Rectal smooth muscle tissue (tissue), 1 donor: ENCODE results near the gene FER.

ENCODE experiments used
- H3K27ac ChIP-seq: one replicate; pipeline ENCODE4 v1.7.0; 2013; ENCODE audit warnings: low read depth, low read length, inconsistent platforms
- H3K27me3 ChIP-seq: one replicate; pipeline ENCODE4 v1.7.0; 2013; ENCODE audit warnings: low read length; ENCODE audit not compliant: control insufficient read depth, insufficient read depth
- H3K36me3 ChIP-seq: one replicate; pipeline ENCODE4 v1.7.0; 2013; ENCODE audit warnings: low read length; ENCODE audit not compliant: control insufficient read depth, insufficient read depth
- H3K4me1 ChIP-seq: one replicate; pipeline ENCODE4 v1.7.0; 2013; ENCODE audit warnings: low read length; ENCODE audit not compliant: control insufficient read depth, insufficient read depth
- H3K4me3 ChIP-seq: one replicate; pipeline ENCODE4 v1.7.0; 2013; ENCODE audit warnings: low read length
- H3K9ac ChIP-seq: one replicate; pipeline ENCODE4 v1.7.0; 2013; ENCODE audit warnings: low read length

The FER gene

DNA sequence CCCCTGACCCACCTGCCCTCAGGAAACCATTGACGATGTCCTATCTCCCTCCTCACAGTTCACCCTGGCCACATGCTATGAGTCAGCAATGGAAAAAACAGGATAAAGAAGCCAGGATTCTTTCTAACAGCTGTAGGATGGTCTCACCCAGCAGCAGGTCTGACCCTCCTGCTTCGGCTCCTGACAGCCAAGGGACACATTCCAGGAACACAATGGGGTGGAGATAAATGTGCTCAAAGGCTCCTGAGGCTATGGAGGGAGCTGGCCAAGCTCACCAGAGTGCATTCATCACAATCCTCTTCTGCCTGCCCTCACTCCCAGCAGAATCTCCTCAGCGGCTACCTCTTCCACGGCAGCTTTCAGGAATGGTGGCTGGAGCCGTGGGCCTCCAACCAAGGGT, 491.8 kb downstream of the FER start:
- H3K4me3 ChIP-seq = no peak overlapping the region
- H3K4me1 ChIP-seq = no peaks in the 10 kb centered on the region
- no peak overlapping the region for H3K27ac ChIP-seq
- H3K9ac ChIP-seq = no peak overlapping the region
- H3K36me3 ChIP-seq = no peaks in the 10 kb centered on the region
- H3K27me3 ChIP-seq = no peaks in the 10 kb centered on the region

- H3K4me1 ChIP-seq = no peaks in the 10 kb centered on the region
- H3K27me3 ChIP-seq = no peaks in the 10 kb centered on the region
- no peak overlapping the region for H3K4me3 ChIP-seq
- no peak overlapping the region for H3K9ac ChIP-seq
- no peaks in the 10 kb centered on the region for H3K36me3 ChIP-seq
- H3K27ac ChIP-seq = no peak overlapping the region
These were observed 494.8 kb downstream of the FER start for GRCh38 chr5:109242518-109242917.

- H3K27ac ChIP-seq = no peak overlapping the region
- no peak overlapping the region for H3K9ac ChIP-seq
- H3K27me3 ChIP-seq = no peaks in the 10 kb centered on the region
- H3K4me1 ChIP-seq = no peaks in the 10 kb centered on the region
- no peaks in the 10 kb centered on the region for H3K36me3 ChIP-seq
- no peak overlapping the region for H3K4me3 ChIP-seq
These were observed 498.7 kb downstream of the FER start for GRCh38 chr5:109246395-109246794.
